ENCODE measurements around the gene LIN37. TPM values are rescaled to one million over a fixed set of nuclear protein-coding genes. Genes with fewer than 3 reads are reported as not detected.
"Not testable (repeated sequence)": the region's sequence is repeated elsewhere in the genome, so short reads cannot be mapped to it uniquely, and the experiment has no call there.

Gene LIN37
- total and polyA plus RNA-seq, 7 donors, result 8.4 to 19.1 (median 13.6) TPM

DNA sequence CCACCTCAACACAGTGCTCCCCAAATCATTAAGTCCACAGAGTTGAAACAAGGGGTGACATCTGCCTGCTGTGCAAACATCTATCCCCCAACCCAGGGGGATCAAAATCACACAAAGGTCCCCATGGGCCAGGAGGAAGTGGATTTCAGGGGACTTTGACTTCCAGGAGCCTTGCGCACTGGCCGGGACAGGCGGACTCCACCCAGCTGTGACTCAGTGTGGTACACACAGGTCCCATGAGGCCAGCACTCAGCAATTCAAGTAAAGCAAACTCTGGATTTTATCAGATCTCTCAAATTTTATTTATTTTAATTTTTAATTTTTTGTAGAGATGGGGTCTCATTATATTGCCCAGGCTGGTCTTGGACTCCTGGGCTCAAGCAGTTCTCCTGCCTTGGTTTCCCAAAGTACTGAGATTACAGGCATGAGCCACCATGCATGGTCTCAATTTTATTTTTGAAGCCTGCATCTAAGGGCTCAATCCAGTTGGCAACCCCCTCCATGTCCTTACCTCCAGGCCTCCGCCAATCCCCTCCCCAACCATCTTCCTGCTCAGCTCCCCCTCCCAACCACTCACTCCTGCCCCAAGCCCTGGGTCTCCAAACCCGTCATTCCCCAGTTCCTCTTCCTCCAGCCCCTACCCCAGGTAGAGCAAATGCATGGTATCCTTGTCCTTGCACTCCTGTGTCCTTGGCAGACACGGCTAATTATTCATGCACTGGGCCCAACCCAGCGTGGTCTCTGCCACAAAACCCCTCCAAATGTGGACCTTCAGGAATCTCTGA lies 45.2 kb downstream of the LIN37 start:
- TF ChIP-seq CTCF (IDR thresholded peaks at IDR 0.05), result no peak
- TF ChIP-seq EP300 (IDR thresholded peaks at IDR 0.05), result no peak
- TF ChIP-seq POLR2A (IDR thresholded peaks at IDR 0.05), result no peak
- TF ChIP-seq POLR2AphosphoS5 (IDR thresholded peaks at IDR 0.05), result no peak
- no peak overlapping the region for H3K4me3 ChIP-seq

GRCh38 chr19:35795564-35795963 lies 47.2 kb downstream of the LIN37 start:
- H3K27ac ChIP-seq; H3K36me3 ChIP-seq; H3K9me3 ChIP-seq; H3K4me1 ChIP-seq; intact Hi-C loops (cut with DNase I); H3K4me3 ChIP-seq; DNase-seq: not testable (repeated sequence)
- WGBS, 2 donors, result 69 to 89% methylated on average over 1 of the region's 1 CpG
- H3K27me3 ChIP-seq, result peaks cover 0 to 48% (median 29%) of the 10 kb centered on the region in 3 donors

More for the DNA sequence above, 45.2 kb downstream of the LIN37 start:
- H3K4me1 ChIP-seq, result peaks cover 0 to 8% (median 0%) of the 10 kb centered on the region in 4 donors
- H3K9me3 ChIP-seq, result no peaks in the 10 kb centered on the region
- DNase-seq, result no peak
- WGBS, 2 donors, result 67 to 77% methylated on average over 7 of the region's 7 CpGs
- peaks cover 0 to 35% (median 29%) of the 10 kb centered on the region in 3 donors for H3K27me3 ChIP-seq
- no peak overlapping the region for H3K27ac ChIP-seq
- intact Hi-C loops (cut with DNase I), result no loop called here
- no peaks in the 10 kb centered on the region for H3K36me3 ChIP-seq

- Histone ChIP-seq H3K36me3 (no peaks in the 10 kb centered on the region), H3K27me3 (peaks cover 0 to 48% (median 29%) of the 10 kb centered on the region in 3 donors), H3K4me3 (no peak overlapping the region), H3K27ac (no peak overlapping the region), H3K4me1 (peaks cover 0 to 8% (median 0%) of the 10 kb centered on the region in 4 donors), H3K9me3 (no peaks in the 10 kb centered on the region)
- no peak for TF ChIP-seq POLR2AphosphoS5 (IDR thresholded peaks at IDR 0.05)
- no peak for TF ChIP-seq CTCF (IDR thresholded peaks at IDR 0.05)
- no peak for TF ChIP-seq EP300 (IDR thresholded peaks at IDR 0.05)
- TF ChIP-seq POLR2A (IDR thresholded peaks at IDR 0.05), result no peak
- intact Hi-C loops (cut with DNase I), result no loop called here
- no peak for DNase-seq
- WGBS, 2 donors, result 24 to 29% methylated on average over 39 of the region's 39 CpGs
These were observed 48.5 kb downstream of the LIN37 start for GRCh38 chr19:35796645-35797542.

GRCh38 chr19:35797663-35798062 lies 49.3 kb downstream of the LIN37 start:
- Histone ChIP-seq H3K9me3 (no peaks in the 10 kb centered on the region), H3K27me3 (peaks cover 0 to 48% (median 29%) of the 10 kb centered on the region in 3 donors), H3K4me1 (peaks cover 0 to 8% (median 0%) of the 10 kb centered on the region in 4 donors), H3K27ac (no peak overlapping the region), H3K4me3 (no peak overlapping the region), H3K36me3 (no peaks in the 10 kb centered on the region)
- TF ChIP-seq POLR2AphosphoS5 (IDR thresholded peaks at IDR 0.05) (no peak), EP300 (IDR thresholded peaks at IDR 0.05) (no peak)
- DNase-seq, result no peak
- intact Hi-C loops (cut with DNase I), result no loop called here
- 14 to 19% methylated on average over 15 of the region's 15 CpGs for WGBS, 2 donors

GRCh38 chr19:35801828-35802227 lies 53.5 kb downstream of the LIN37 start:
- Histone ChIP-seq H3K4me3 (no peak overlapping the region), H3K36me3 (no peaks in the 10 kb centered on the region), H3K27me3 (peaks cover 0 to 31% (median 17%) of the 10 kb centered on the region in 3 donors), H3K9me3 (no peaks in the 10 kb centered on the region), H3K27ac (no peak overlapping the region), H3K4me1 (peaks cover 0 to 8% (median 0%) of the 10 kb centered on the region in 4 donors)
- TF ChIP-seq CTCF (IDR thresholded peaks at IDR 0.05) (no peak), POLR2AphosphoS5 (IDR thresholded peaks at IDR 0.05) (no peak), EP300 (IDR thresholded peaks at IDR 0.05) (no peak), POLR2A (IDR thresholded peaks at IDR 0.05) (no peak)
- intact Hi-C loops (cut with DNase I), result no loop called here
- DNase-seq, result no peak
- WGBS, 2 donors, result 63 to 69% methylated on average over 3 of the region's 3 CpGs

Other genes starting within 250 kb of the LIN37 start
- gene DMKN, start 234.9 kb upstream of the LIN37 start, total RNA-seq, result 10 to 100 TPM in 3 of 4 donors, 1 to 10 TPM in 1; 6.1 to 39.0 (median 24.4) TPM
- 10 to 100 TPM in 1 of 3 donors, 1 to 10 TPM in 2; 5.5 to 20.6 (median 9.0) TPM for gene DMKN, start 234.9 kb upstream of the LIN37 start, polyA plus RNA-seq
- gene SBSN, start 220.3 kb upstream of the LIN37 start, total RNA-seq, result not detected
- gene SBSN, start 220.3 kb upstream of the LIN37 start, polyA plus RNA-seq, result 1 to 10 TPM in 1 of 3 donors, under 1 TPM in 1, not detected in 1; 0.17 to 1.2 TPM
- gene GAPDHS, start 215.1 kb upstream of the LIN37 start, total RNA-seq, result not detected
- not detected for gene GAPDHS, start 215.1 kb upstream of the LIN37 start, polyA plus RNA-seq
- gene TMEM147, start 202.9 kb upstream of the LIN37 start, total RNA-seq, result 10 to 100 TPM; 60.1 to 72.5 (median 69.3) TPM
- 100 to 1,000 TPM in 1 of 3 donors, 10 to 100 TPM in 2; 24.5 to 123 (median 46.2) TPM for gene TMEM147, start 202.9 kb upstream of the LIN37 start, polyA plus RNA-seq
- gene ATP4A, start 184.9 kb upstream of the LIN37 start, total RNA-seq, result not detected
- gene ATP4A, start 184.9 kb upstream of the LIN37 start, polyA plus RNA-seq, result under 1 TPM in 1 of 3 donors, not detected in 2; 0.10 TPM
- gene PMIS2, start 162.4 kb upstream of the LIN37 start, total RNA-seq, result not detected
- not detected for gene PMIS2, start 162.4 kb upstream of the LIN37 start, polyA plus RNA-seq
- 1 to 10 TPM; 4.6 to 9.6 (median 6.1) TPM for gene HAUS5, start 135.8 kb upstream of the LIN37 start, total RNA-seq
- 10 to 100 TPM in 1 of 3 donors, 1 to 10 TPM in 2; 1.2 to 14.8 (median 1.6) TPM for gene HAUS5, start 135.8 kb upstream of the LIN37 start, polyA plus RNA-seq
- gene RBM42, start 119.5 kb upstream of the LIN37 start, total RNA-seq, result 10 to 100 TPM; 43.5 to 61.2 (median 53.2) TPM
- 10 to 100 TPM; 51.3 to 78.3 (median 55.9) TPM for gene RBM42, start 119.5 kb upstream of the LIN37 start, polyA plus RNA-seq
- 1 to 10 TPM in 2 of 4 donors, under 1 TPM in 1, not detected in 1; 0.55 to 2.3 (median 1.1) TPM for gene ETV2, start 106.8 kb upstream of the LIN37 start, total RNA-seq
- 1 to 10 TPM; 2.0 to 5.4 (median 4.9) TPM for gene ETV2, start 106.8 kb upstream of the LIN37 start, polyA plus RNA-seq
- gene COX6B1, start 100.3 kb upstream of the LIN37 start, total RNA-seq, result 100 to 1,000 TPM; 593 to 780 (median 696) TPM
- gene COX6B1, start 100.3 kb upstream of the LIN37 start, polyA plus RNA-seq, result 1,000 to 10,000 TPM; 1,177 to 1,718 (median 1,686) TPM
- gene UPK1A, start 82.1 kb upstream of the LIN37 start, total RNA-seq, result under 1 TPM in 1 of 4 donors, not detected in 3; 0.55 TPM
- gene UPK1A, start 82.1 kb upstream of the LIN37 start, polyA plus RNA-seq, result not detected
- gene ZBTB32, start 44.0 kb upstream of the LIN37 start, total RNA-seq, result not detected
- 1 to 10 TPM in 1 of 3 donors, not detected in 2; 3.1 TPM for gene ZBTB32, start 44.0 kb upstream of the LIN37 start, polyA plus RNA-seq
- gene KMT2B, start 30.6 kb upstream of the LIN37 start, total RNA-seq, result 10 to 100 TPM in 3 of 4 donors, 1 to 10 TPM in 1; 6.4 to 27.3 (median 15.3) TPM
- gene KMT2B, start 30.6 kb upstream of the LIN37 start, polyA plus RNA-seq, result 10 to 100 TPM in 2 of 3 donors, 1 to 10 TPM in 1; 7.4 to 32.2 (median 12.0) TPM
- 10 to 100 TPM in 2 of 4 donors, 1 to 10 TPM in 2; 2.5 to 12.2 (median 8.6) TPM for gene IGFLR1, start 6.1 kb upstream of the LIN37 start, total RNA-seq
- 10 to 100 TPM in 1 of 3 donors, 1 to 10 TPM in 2; 3.7 to 25.0 (median 9.0) TPM for gene IGFLR1, start 6.1 kb upstream of the LIN37 start, polyA plus RNA-seq
- gene U2AF1L4, start 3.2 kb upstream of the LIN37 start, total RNA-seq, result 10 to 100 TPM; 16.3 to 53.5 (median 27.9) TPM
- 10 to 100 TPM; 12.7 to 23.4 (median 16.0) TPM for gene U2AF1L4, start 3.2 kb upstream of the LIN37 start, polyA plus RNA-seq
- gene PSENEN, start 2.9 kb upstream of the LIN37 start, total RNA-seq, result 10 to 100 TPM; 27.8 to 44.9 (median 36.6) TPM
- 10 to 100 TPM; 48.0 to 72.3 (median 59.4) TPM for gene PSENEN, start 2.9 kb upstream of the LIN37 start, polyA plus RNA-seq
- gene HSPB6, start 8.5 kb downstream of the LIN37 start, total RNA-seq, result 100 to 1,000 TPM in 3 of 4 donors, 10 to 100 TPM in 1; 59.4 to 275 (median 154) TPM
- gene HSPB6, start 8.5 kb downstream of the LIN37 start, polyA plus RNA-seq, result 10 to 100 TPM in 2 of 3 donors, 1 to 10 TPM in 1; 4.4 to 36.6 (median 35.9) TPM
- 1 to 10 TPM; 2.9 to 6.1 (median 5.2) TPM for gene PROSER3, start 9.6 kb downstream of the LIN37 start, total RNA-seq
- gene PROSER3, start 9.6 kb downstream of the LIN37 start, polyA plus RNA-seq, result 10 to 100 TPM in 1 of 3 donors, 1 to 10 TPM in 2; 2.4 to 16.5 (median 3.5) TPM
- 10 to 100 TPM in 2 of 4 donors, 1 to 10 TPM in 2; 4.4 to 11.9 (median 8.5) TPM for gene ARHGAP33, start 27.0 kb downstream of the LIN37 start, total RNA-seq
- gene ARHGAP33, start 27.0 kb downstream of the LIN37 start, polyA plus RNA-seq, result 10 to 100 TPM in 1 of 3 donors, 1 to 10 TPM in 1, under 1 TPM in 1; 0.60 to 10.6 (median 1.2) TPM
- not detected for gene PRODH2, start 64.3 kb downstream of the LIN37 start, total RNA-seq
- not detected for gene PRODH2, start 64.3 kb downstream of the LIN37 start, polyA plus RNA-seq
- not detected for gene NPHS1, start 103.9 kb downstream of the LIN37 start, total RNA-seq
- under 1 TPM in 2 of 3 donors, not detected in 1; under 0.01 to 0.35 TPM for gene NPHS1, start 103.9 kb downstream of the LIN37 start, polyA plus RNA-seq
- under 1 TPM in 1 of 4 donors, not detected in 3; 0.16 TPM for gene KIRREL2, start 108.3 kb downstream of the LIN37 start, total RNA-seq
- under 1 TPM in 2 of 3 donors, not detected in 1; under 0.01 to 0.34 TPM for gene KIRREL2, start 108.3 kb downstream of the LIN37 start, polyA plus RNA-seq
- 10 to 100 TPM in 1 of 4 donors, 1 to 10 TPM in 3; 3.6 to 11.3 (median 7.0) TPM for gene APLP1, start 120.0 kb downstream of the LIN37 start, total RNA-seq
- gene APLP1, start 120.0 kb downstream of the LIN37 start, polyA plus RNA-seq, result 1 to 10 TPM in 1 of 3 donors, not detected in 2; 4.4 TPM
- 1 to 10 TPM; 2.5 to 7.8 (median 6.6) TPM for gene NFKBID, start 152.0 kb downstream of the LIN37 start, total RNA-seq
- gene NFKBID, start 152.0 kb downstream of the LIN37 start, polyA plus RNA-seq, result 1 to 10 TPM; 1.2 to 9.6 (median 4.4) TPM
- gene HCST, start 154.0 kb downstream of the LIN37 start, total RNA-seq, result 1 to 10 TPM in 3 of 4 donors, not detected in 1; 3.5 to 5.8 (median 3.9) TPM
- 10 to 100 TPM in 2 of 3 donors, 1 to 10 TPM in 1; 2.4 to 36.1 (median 13.9) TPM for gene HCST, start 154.0 kb downstream of the LIN37 start, polyA plus RNA-seq
- gene TYROBP, start 159.7 kb downstream of the LIN37 start, total RNA-seq, result 100 to 1,000 TPM in 3 of 4 donors, 10 to 100 TPM in 1; 71.5 to 172 (median 126) TPM
- 100 to 1,000 TPM in 2 of 3 donors, 10 to 100 TPM in 1; 95.8 to 211 (median 125) TPM for gene TYROBP, start 159.7 kb downstream of the LIN37 start, polyA plus RNA-seq
- gene LRFN3, start 187.8 kb downstream of the LIN37 start, total RNA-seq, result 1 to 10 TPM; 4.6 to 7.2 (median 6.6) TPM
- gene LRFN3, start 187.8 kb downstream of the LIN37 start, polyA plus RNA-seq, result 1 to 10 TPM; 5.3 to 9.7 (median 6.0) TPM
- gene SDHAF1, start 246.6 kb downstream of the LIN37 start, total RNA-seq, result 100 to 1,000 TPM in 1 of 4 donors, 10 to 100 TPM in 3; 56.2 to 135 (median 68.9) TPM
- 10 to 100 TPM; 19.2 to 28.2 (median 24.0) TPM for gene SDHAF1, start 246.6 kb downstream of the LIN37 start, polyA plus RNA-seq